Activated CD4-positive, alpha-beta T cell treated with anti-CD3 and anti-CD28 coated beads, Interleukin-2, amount 50 U/mL, for 4 hours (primary cell): ENCODE results near the gene ABTB2.

Source experiments
- DNase-seq, 2 experiments: peaks; one replicate each; pipeline ENCODE4 v3.0.0-alpha.2; 2020

ABTB2 gene

GRCh38 chr11:34206407-34207300, 151.2 kb downstream of the ABTB2 start:
- no peak for DNase-seq

DNA sequence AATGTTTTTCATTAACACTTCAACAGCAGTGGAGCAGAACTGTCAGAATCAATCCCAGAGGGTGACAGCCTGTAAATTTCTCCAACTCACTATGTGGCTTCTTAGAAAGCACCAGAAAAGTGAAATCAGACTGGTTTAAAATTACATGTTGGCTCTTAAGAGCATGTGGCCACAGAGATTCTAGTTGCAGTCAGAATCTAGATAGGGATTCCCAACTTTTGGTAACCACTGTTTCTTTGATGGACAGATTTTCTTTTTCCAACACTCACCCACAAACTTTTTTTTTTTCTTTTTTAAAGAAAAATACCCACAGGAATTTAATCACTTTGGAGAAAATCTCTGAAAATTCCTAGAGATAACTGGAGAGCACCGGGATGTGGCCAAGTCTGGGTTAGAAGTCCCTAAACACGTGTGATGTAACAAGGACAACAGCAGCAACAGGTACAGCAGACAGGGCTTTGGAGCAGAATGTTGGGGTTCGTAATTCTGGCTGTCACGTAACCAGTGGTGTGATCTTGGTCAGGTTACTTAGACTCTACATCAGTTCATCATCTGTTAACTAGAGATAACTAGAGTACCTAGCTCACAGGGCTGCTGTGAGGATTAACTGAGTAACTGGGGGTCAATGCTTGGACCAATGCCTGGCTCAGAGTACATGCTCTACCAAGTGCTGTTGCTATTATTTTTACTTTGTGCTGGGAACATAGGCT, 152.3 kb downstream of the ABTB2 start:
- no peak for DNase-seq

GRCh38 chr11:34204396-34205279, 153.2 kb downstream of the ABTB2 start:
- no peak for DNase-seq

GRCh38 chr11:34203377-34203871, 154.4 kb downstream of the ABTB2 start:
- no peak for DNase-seq

- no peak for DNase-seq
These were observed 156.7 kb downstream of the ABTB2 start for GRCh38 chr11:34201129-34201528.

- no peak for DNase-seq
These were observed 158.3 kb downstream of the ABTB2 start for GRCh38 chr11:34199525-34199924.

DNA sequence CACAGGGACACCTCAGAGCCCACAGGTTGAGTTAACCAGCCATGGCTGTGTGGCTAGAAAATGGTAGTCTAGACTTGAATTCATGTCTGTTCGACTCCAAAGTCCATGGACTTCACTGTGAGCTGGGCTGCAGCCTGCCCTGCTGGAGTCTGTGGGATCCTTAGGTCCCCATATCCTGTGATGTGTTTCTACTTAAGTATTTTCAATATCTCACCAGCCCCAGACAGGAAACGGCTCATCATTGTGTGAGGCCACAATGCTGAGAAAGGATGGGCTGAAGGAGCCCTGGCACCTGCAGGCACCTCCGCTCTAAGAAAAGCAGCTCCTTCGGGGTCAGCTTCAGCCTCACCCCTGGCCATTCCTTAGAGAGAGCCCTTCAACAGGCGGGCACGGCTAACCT, 159.3 kb downstream of the ABTB2 start:
- no peak for DNase-seq

- no peak for DNase-seq
These were observed 160.6 kb downstream of the ABTB2 start for GRCh38 chr11:34197256-34197655.

GRCh38 chr11:34194576-34195335, 163.1 kb downstream of the ABTB2 start:
- DNase-seq, result no peak

- no peak for DNase-seq
These were observed 165.1 kb downstream of the ABTB2 start for GRCh38 chr11:34192481-34193401.

DNA sequence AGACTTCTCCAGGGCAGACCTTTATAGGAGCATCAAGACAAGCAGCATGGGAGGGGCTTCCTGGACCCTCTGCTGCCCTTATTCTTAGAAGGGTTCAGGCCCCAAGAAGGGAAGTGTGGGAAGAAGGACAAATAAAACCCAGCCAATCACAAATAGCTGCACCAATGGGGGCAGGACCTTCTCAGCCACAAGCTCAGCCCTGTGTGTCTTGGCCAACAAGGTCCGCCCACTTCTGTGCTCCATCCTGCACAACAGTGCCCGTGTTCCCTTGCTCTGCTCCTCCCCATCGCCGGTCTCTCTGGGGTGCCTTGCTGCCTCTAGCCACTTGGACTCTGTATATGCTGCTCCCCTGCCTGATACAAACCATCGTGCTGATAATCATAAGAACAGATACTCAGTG, 166.2 kb downstream of the ABTB2 start:
- no peak for DNase-seq

DNA sequence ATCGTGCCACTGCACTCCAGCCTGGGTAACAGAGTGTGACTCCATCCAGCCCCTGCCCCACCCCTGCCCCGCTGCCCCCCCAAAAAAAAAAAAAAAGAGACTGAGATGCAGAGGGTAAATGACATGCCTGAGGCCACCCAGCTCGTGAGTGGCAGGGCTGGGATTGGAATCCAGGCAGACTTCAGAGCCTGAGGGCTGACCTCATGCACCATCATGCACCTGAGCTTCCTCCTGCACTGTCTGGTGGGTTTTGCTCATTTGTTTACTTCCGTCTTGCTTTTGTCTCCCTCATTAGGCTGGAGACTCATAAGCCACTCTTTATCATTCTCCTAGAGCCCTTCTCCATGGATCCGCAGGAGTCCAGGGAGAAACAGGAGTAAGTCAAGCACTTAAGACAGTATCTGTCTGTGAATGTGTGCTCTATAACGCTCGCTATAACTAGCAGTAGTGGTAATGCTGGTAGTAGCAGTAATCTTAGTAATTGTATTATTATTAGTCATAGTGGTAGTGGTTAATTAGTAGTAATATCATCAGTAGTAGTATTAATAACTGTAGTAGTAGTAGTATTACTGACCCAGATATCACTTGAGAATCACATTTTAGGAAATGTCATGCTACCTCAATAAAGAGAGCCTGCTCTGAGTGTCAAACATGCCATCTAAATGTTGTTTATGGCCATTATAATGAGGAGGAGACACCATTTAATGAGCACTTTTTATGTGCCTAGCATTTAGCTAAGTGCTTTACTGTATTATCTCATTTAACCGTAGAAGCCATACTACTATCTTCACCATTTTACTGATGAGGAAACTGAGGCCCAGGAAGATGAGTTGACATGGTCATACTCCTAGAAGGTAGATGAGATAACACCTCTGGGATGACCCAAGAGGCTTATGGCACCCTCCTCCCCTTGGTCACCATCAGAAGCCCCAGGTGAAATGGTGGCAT, 167.3 kb downstream of the ABTB2 start:
- no peak for DNase-seq

DNA sequence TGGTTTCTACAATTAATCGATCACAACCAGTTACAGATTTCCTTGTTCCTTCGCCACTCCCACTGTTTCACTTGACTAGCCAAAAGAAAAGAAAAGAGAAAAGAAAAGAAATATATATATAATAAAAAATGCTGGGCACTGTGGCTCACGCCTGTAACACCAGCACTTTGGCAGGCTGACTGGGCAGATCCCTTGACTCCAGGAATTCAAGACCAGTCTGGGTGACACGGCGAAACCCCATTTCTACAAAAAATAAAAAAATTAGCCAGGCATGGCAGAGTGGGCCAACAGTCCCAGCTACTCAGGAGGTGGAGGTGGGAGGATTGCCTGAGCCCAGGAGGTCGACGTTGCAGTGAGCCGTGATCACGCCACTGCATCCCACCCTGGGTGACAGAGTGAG, 168.6 kb downstream of the ABTB2 start:
- DNase-seq, result no peak

GRCh38 chr11:34188181-34188580, 169.6 kb downstream of the ABTB2 start:
- DNase-seq, result no peak

DNA sequence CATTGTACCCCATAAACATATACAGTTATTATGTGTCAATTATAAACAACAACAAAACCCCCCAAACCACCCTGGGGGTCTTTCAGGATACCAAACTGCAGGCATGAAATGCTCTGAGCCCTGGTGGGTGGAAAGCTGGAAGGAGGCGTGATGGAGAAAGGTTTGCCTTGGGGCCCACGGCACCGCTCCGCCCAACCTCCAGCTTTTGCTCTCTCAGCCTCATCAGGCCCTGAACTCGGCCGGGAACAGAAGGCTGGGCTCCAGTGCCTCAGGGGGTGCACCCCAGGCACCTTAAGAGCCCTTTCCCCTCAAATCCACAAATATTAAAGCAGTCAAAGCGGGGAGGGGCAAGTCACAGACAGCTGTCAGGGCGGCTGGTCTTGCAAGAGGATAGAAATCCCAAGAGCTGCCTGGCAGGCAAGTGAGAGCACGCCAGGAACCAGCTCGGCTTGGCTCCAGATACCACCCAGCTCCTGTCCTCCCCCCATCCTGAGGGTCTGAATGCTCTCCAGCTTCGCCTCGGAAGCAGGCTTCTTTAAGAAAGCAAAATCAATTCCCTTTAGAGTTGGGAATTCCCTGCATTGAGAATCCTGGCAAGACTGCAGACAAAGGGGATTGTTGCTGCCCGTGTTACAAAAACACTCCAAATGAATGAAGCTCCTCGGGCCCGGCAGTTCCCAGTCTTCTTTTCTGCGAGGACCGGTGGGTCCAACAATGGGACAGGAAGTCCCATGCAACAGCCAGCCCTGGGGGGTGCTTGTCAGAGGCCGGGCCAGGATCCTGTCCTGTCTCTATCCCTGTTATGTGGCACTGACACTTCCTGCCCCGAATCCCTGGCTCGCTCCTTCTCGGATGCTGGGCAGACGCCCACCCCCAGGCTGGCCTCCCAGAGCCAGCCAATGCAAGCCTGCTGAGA, 171.6 kb downstream of the ABTB2 start:
- DNase-seq, result no peak

DNA sequence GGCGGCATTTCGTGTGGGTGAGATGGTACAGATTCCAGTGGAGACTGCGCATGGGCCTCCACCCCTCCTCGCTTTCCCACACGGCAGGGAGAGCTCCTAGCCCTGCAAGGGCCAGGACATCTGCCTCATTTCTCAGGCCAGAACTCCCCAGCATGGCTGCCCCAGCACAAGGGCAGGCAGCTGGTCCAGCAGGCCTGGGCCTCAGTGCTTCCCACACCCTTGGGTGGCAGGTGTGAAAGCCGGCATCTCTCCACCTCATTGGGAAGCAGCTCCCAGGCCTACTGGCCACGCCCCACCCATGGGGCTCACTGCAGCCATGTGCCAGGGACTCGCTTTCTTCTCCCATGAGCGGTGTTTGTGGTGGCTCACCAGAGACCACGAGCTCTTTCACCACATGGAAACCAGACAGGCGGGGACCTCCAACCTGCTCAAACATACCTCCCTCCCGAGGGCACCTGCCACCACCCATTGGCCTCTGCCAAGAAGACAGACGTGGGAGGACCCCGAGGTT, 173.2 kb downstream of the ABTB2 start:
- DNase-seq, result no peak

DNA sequence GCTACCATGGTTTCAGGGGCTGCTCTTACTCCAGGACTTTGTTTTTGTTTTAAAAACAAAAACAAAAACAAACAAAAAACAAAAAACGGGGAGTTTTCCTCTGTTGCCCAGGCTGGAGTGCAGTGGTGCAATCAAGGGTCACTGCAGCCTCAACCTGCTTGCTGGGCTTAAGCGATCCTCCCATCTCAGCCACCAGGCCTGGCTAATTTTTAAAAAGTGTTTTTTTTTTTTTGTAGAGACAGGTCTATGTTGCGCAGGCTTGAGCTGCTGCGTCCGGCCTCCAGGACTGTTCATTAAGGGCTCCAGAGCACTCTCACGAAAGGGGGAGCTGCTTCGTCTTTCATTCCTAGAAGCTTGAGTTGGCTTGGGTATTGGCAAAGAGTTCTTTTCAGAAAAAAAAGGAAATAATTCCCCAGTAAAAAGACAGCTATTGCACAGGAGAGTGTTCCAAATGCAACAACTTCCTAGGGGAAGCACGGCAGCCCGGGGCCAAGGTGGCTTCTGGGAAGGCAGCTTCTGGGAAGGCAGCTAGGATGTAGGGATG, 173.9 kb downstream of the ABTB2 start:
- no peak for DNase-seq
